Esophagus muscularis mucosa (tissue), 3 donors: ENCODE data around the gene P2RY2.

Experiments
- POLR2A ChIP-seq: fragments of 450-650 bp; IDR thresholded peaks from one replicate; pipeline ENCODE4 v1.6.1; 2017; ENCODE audit warnings: antibody characterized with exemption, moderate library complexity, mild to moderate bottlenecking, low read depth
- TF ChIP-seq, protein P1 (sequence below), 3 experiments: fragments of 200-600 bp in 2 of 3; fragments of 450-650 bp in 1 of 3; sonication (generic) in 2 of 3; IDR thresholded peaks; one replicate each; pipeline ENCODE4 v1.5.1; 2017 to 2019; ENCODE audit warnings: antibody characterized with exemption in 3 of 3, mild to moderate bottlenecking in 2 of 3, moderate library complexity in 1 of 3

GRCh38 chr11:73177380-73177777 is 40.7 kb upstream of the P2RY2 start:
- TF ChIP-seq, protein P1, sequence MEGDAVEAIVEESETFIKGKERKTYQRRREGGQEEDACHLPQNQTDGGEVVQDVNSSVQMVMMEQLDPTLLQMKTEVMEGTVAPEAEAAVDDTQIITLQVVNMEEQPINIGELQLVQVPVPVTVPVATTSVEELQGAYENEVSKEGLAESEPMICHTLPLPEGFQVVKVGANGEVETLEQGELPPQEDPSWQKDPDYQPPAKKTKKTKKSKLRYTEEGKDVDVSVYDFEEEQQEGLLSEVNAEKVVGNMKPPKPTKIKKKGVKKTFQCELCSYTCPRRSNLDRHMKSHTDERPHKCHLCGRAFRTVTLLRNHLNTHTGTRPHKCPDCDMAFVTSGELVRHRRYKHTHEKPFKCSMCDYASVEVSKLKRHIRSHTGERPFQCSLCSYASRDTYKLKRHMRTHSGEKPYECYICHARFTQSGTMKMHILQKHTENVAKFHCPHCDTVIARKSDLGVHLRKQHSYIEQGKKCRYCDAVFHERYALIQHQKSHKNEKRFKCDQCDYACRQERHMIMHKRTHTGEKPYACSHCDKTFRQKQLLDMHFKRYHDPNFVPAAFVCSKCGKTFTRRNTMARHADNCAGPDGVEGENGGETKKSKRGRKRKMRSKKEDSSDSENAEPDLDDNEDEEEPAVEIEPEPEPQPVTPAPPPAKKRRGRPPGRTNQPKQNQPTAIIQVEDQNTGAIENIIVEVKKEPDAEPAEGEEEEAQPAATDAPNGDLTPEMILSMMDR (IDR thresholded peaks at IDR 0.05): no peak
- TF ChIP-seq POLR2A: no peak
